GM10266 (cell line): ENCODE measurements around the gene RAB36.

ENCODE experiments used
- DNase-seq: peaks from one replicate; pipeline ENCODE4 v3.0.0; 2012; ENCODE audit errors: extremely low spot score
- CTCF ChIP-seq: IDR thresholded peaks from 2 replicates; pipeline ENCODE4 v1.5.1; 2012; ENCODE audit warnings: mild to moderate bottlenecking, low read depth; ENCODE audit not compliant: control insufficient read depth, insufficient read depth; ENCODE audit errors: missing control alignments

RAB36 gene

DNA sequence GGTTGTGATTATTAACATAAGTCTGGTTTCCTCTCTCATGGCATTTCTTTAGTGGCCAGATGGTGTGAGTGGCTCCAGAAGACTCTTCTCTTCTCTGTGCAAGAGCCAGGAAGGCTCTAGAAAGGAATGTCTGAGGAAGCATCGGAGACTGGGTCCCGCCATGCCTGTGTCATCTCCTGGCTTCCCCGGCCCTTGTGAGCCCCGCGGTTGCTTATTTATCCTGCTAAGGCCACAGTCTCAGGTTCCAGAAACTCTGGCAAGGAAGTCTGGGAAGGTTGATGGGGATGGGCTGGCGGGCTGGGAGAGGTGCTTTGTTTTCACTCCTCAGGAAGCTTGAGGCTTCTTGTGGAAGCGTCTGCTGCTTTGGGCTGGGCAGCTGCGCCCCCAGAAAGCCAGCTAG is 53.9 kb downstream of the RAB36 start:
- DNase-seq = no peak
- TF ChIP-seq CTCF = no peak

DNA sequence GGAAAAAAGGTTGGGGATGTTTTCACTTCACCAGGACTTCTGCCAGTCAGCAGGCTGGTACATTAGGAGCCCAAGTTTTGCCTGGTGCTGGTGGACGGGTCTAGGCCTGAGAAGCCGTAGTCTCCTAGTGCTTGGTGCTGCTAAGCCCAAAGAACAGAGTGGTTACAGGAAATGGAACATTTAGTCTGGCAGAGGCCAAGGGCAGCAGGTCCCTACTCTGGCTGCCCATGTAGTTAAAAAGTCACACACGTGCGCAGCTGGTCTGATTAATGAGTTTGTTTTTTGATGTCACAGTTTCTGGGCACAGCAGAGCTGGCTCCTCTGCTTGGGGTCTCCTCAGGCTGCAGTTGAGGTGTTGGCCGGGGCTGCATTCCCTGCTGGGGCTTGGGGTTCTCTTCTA is 55.6 kb downstream of the RAB36 start:
- TF ChIP-seq CTCF = no peak
- DNase-seq = no peak

GRCh38 chr22:23202812-23203451 is 57.7 kb downstream of the RAB36 start:
- TF ChIP-seq CTCF = no peak
- DNase-seq = no peak

DNA sequence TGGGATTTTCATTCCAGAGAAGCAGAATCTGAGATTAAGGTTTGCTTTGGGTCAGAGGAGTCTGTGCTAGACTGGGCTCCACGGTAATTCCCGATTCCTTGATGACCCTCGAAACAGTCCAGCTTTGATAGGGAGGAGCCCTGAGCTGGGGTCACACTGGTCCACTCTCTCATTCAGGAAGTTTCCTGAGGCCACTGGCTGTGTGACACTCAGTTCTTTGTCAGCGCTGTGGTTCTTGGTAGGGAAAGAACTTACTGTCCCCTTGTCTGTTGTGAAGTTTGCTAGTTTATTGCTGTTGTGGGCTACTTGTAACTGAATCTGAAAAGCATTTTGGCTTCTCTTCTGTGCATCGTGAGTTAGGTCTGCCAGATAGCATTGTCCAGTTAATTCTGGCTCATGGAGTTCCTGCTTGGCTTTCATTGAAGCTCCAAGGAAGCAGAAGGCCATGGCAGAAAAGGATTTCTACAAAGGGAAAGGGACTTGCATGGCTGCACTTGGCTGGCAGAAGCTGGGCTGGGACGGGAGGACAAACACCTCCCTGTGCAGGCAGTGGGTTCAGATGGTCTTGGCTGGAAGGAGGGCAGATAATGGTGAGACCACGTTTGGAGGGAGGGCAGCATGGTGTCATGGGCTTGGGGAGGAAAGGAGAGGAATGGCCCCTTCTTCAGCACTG is 58.3 kb downstream of the RAB36 start:
- no peak for DNase-seq

GRCh38 chr22:23204125-23204488 is 58.8 kb downstream of the RAB36 start:
- no peak for TF ChIP-seq CTCF
- no peak for DNase-seq

More for the DNA sequence above, 58.3 kb downstream of the RAB36 start:
- no peak for TF ChIP-seq CTCF

GRCh38 chr22:23204541-23205157 is 59.4 kb downstream of the RAB36 start:
- DNase-seq = no peak
- no peak for TF ChIP-seq CTCF

- no peak for DNase-seq
- TF ChIP-seq CTCF = no peak
Measured at GRCh38 chr22:23205339-23206049, 60.2 kb downstream of the RAB36 start.
